GM10266 (cell line): ENCODE data around the gene RPL31.

ENCODE experiments used
- DNase-seq: peaks from one replicate; pipeline ENCODE4 v3.0.0; 2012; ENCODE audit errors: extremely low spot score
- CTCF ChIP-seq: IDR thresholded peaks from 2 replicates; pipeline ENCODE4 v1.5.1; 2012; ENCODE audit warnings: mild to moderate bottlenecking, low read depth; ENCODE audit not compliant: control insufficient read depth, insufficient read depth; ENCODE audit errors: missing control alignments

RPL31 gene

GRCh38 chr2:101001691-101002561, at the start of gene RPL31:
Gene RPL31, plus strand, starts transcription at chr2:101002289. Its CDS starts 413 bp downstream, at chr2:101002702.
- peak; percentile 96 for DNase-seq
- TF ChIP-seq CTCF: no peak

GRCh38 chr2:100952512-100952911, 49.6 kb upstream of the RPL31 start:
- DNase-seq: no peak
- TF ChIP-seq CTCF: no peak

GRCh38 chr2:100953406-100954043, 48.6 kb upstream of the RPL31 start:
- no peak for DNase-seq
- no peak for TF ChIP-seq CTCF

- DNase-seq: no peak
- TF ChIP-seq CTCF: no peak
Observed at GRCh38 chr2:100954044-100954420, 48.1 kb upstream of the RPL31 start.

GRCh38 chr2:100955226-100955625, 46.9 kb upstream of the RPL31 start:
- DNase-seq: no peak
- TF ChIP-seq CTCF: no peak

GRCh38 chr2:100956081-100956480, 46.0 kb upstream of the RPL31 start:
- no peak for DNase-seq
- TF ChIP-seq CTCF: no peak
